AG04450 (cell line): Measurements from ENCODE around the gene CYP1A2. TPM values are rescaled to one million over a fixed set of nuclear protein-coding genes. Genes with fewer than 3 reads are reported as not detected.

Source experiments
- CTCF ChIA-PET: fragments of 300-600, 350-600 bp; formaldehyde crosslinking; extraction: SDS; loops from one replicate; lab custom pipeline; 2022; ENCODE audit warnings: antibody characterized with exemption, inconsistent platforms; lab: Charles Lee
- POLR2A ChIA-PET: fragments of 350-600 bp; formaldehyde crosslinking; extraction: SDS; loops from one replicate; lab custom pipeline; 2021; ENCODE audit warnings: antibody characterized with exemption, inconsistent platforms; lab: Yijun Ruan, JAX
- DNase-seq: peaks from one replicate; pipeline ENCODE4 v3.0.0-alpha.2; 2011; ENCODE audit warnings: low read depth, low spot score
- H3K27ac ChIP-seq: one replicate; pipeline ENCODE4 v1.5.1; 2012; ENCODE audit warnings: low read depth, low read length, control low read depth
- H3K27me3 ChIP-seq: one replicate; pipeline ENCODE4 v1.6.0; 2012; ENCODE audit warnings: low read length; ENCODE audit not compliant: control insufficient read depth, insufficient read depth
- H3K4me3 ChIP-seq: 2 replicates; pipeline ENCODE4 v1.5.1; 2011; ENCODE audit warnings: mild to moderate bottlenecking, low read depth, low read length, control low read depth
- H3K9me3 ChIP-seq: 2 replicates; pipeline ENCODE4 v1.5.1; 2012; ENCODE audit warnings: low read length; ENCODE audit not compliant: control insufficient read depth, insufficient read depth
- polyA plus RNA-seq: library from polyadenylated mRNA; depleted of rRNA; stranded (reverse); fragments of >200 nt; gene quantifications from 2 replicates; pipeline ENCODE4 v1.2.3, GENCODE V29; 2011
- TF ChIP-seq, protein P1 (sequence below): IDR thresholded peaks from 2 replicates; pipeline ENCODE4 v1.5.1; 2011; ENCODE audit warnings: low read depth, low read length, control low read depth, inconsistent platforms

CYP1A2 gene
- polyA plus RNA-seq, 1 experiment = not detected

DNA sequence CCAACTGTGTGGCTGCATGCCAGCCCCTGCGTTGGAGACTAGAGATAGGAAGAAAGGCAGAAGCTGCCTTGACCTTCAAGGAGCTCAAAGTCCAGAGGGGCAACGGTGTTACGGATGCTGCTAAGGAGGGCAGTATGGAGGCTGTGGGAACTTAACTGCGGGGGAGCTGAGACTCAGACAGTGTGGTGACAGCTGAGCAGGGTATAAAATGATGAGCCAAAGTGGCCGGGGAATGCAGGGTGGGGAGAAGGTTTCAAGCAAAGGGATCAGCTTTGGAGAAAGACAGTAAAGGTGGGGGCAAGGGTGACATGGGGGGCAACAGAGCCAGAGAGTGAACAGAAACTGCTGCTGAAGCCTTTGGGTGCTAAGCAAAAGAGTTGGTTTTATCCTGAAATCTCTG lies 6.2 kb upstream of the CYP1A2 start:
- Histone ChIP-seq H3K27ac (no peak overlapping the region), H3K9me3 (peaks cover 5% of the 10 kb centered on the region; the same call in 1 of the 2 replicates), H3K27me3 (peaks cover 10% of the 10 kb centered on the region), H3K4me3 (no peak overlapping the region)
- TF ChIP-seq, protein P1, sequence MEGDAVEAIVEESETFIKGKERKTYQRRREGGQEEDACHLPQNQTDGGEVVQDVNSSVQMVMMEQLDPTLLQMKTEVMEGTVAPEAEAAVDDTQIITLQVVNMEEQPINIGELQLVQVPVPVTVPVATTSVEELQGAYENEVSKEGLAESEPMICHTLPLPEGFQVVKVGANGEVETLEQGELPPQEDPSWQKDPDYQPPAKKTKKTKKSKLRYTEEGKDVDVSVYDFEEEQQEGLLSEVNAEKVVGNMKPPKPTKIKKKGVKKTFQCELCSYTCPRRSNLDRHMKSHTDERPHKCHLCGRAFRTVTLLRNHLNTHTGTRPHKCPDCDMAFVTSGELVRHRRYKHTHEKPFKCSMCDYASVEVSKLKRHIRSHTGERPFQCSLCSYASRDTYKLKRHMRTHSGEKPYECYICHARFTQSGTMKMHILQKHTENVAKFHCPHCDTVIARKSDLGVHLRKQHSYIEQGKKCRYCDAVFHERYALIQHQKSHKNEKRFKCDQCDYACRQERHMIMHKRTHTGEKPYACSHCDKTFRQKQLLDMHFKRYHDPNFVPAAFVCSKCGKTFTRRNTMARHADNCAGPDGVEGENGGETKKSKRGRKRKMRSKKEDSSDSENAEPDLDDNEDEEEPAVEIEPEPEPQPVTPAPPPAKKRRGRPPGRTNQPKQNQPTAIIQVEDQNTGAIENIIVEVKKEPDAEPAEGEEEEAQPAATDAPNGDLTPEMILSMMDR = no peak
- no peak for DNase-seq
- ChIA-PET CTCF (interaction anchor here (0.6 kb wide), 1 partner anchor 46 kb away, joined by 3 read pairs; no protein-coding TSS in a partner anchor), POLR2A (no interaction called here)

DNA sequence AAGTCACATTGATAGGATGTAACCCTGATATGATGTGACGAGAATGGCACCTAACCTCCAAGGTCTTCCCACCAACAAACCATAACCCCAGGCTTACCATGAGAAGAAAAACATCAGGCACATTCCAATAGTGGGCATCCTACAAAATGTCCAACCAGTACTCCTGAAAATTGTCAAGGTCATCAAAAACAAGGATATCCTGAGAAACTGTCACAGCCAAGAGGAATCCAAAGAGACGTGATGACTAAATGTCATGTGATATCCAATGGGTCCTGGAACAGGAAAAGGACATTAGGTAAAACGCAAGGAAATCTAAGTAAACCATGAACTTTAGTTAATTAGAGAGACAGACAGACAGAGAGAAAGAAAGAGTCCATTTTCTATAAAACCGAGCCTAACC lies 2.3 kb upstream of the CYP1A2 start:
- CTCF ChIA-PET = interaction anchor here (0.7 kb wide), 1 partner anchor 25 kb away, joined by 3 read pairs; no protein-coding TSS in a partner anchor
- POLR2A ChIA-PET = no interaction called here
- no peak overlapping the region for H3K27ac ChIP-seq

DNA sequence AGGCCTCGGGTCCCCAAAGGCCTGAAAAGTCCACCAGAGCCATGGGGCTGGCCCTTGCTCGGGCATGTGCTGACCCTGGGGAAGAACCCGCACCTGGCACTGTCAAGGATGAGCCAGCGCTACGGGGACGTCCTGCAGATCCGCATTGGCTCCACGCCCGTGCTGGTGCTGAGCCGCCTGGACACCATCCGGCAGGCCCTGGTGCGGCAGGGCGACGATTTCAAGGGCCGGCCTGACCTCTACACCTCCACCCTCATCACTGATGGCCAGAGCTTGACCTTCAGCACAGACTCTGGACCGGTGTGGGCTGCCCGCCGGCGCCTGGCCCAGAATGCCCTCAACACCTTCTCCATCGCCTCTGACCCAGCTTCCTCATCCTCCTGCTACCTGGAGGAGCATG lies 1.2 kb downstream of the CYP1A2 start:
- TF ChIP-seq, protein P1 = no peak
- Histone ChIP-seq H3K9me3 (no peaks in the 10 kb centered on the region; the same call in 1 of the 2 replicates), H3K27ac (no peak overlapping the region), H3K27me3 (peaks cover 35% of the 10 kb centered on the region), H3K4me3 (no peak overlapping the region)
- DNase-seq = no peak
- ChIA-PET CTCF (interaction anchor here (0.7 to 1.3 kb wide), 4 partner anchors 18 to 714 kb away, joined by 3 to 4 read pairs (median 3); no protein-coding TSS in a partner anchor), POLR2A (no interaction called here)

More for the DNA sequence above, 2.3 kb upstream of the CYP1A2 start:
- Histone ChIP-seq H3K27me3 (peaks cover 15% of the 10 kb centered on the region), H3K4me3 (no peak overlapping the region), H3K9me3 (peaks cover 5% of the 10 kb centered on the region)
- no peak for DNase-seq
- TF ChIP-seq, protein P1 = no peak

DNA sequence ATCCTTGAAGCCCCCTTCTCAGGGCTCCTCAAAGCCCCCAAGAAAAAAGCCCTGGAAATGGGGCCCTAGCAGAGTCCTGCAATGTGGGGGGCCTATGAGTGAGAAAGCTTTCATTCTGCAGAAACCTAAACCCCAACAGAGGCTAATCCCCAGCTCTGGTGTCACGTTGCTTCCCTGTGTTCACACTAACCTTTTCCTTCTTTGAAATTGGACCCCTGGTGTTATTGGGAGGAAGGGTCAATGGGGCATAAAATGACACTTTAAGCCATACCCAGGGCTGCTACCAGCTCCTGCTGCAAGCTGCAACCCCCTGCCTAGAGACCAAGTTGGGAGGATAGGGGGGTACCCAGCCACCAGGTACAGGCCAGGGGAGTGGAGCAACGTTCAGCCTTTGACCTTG lies 2.1 kb downstream of the CYP1A2 start:
- DNase-seq = no peak
- CTCF ChIA-PET = interaction anchor here (0.9 to 1.3 kb wide), 2 partner anchors 17 to 18 kb away, joined by 3 to 4 read pairs; no protein-coding TSS in a partner anchor
- POLR2A ChIA-PET = no interaction called here

DNA sequence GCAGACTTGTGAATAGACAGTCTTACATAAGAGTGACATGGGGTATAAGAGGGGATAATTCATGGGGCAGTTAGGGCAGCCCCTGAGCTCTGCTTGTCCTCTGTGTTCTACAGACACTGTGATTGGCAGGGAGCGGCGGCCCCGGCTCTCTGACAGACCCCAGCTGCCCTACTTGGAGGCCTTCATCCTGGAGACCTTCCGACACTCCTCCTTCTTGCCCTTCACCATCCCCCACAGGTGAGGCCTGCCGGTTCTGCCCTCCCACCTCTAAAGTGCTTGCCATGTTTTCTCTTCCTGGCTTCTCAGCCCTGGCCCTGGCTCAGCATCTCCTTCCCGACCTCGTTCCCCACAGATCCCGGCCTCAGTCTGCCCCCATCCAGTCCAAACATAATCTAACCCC lies 3.4 kb downstream of the CYP1A2 start:
- Histone ChIP-seq H3K27me3 (peaks cover 38% of the 10 kb centered on the region), H3K9me3 (no peaks in the 10 kb centered on the region; the same call in 1 of the 2 replicates), H3K4me3 (no peak overlapping the region), H3K27ac (no peak overlapping the region)
- POLR2A ChIA-PET = no interaction called here
- CTCF ChIA-PET = interaction anchor here (0.8 to 1.0 kb wide), 2 partner anchors 118 to 120 kb away, joined by 4 read pairs; no protein-coding TSS in a partner anchor
- no peak for DNase-seq
- TF ChIP-seq, protein P1 = no peak

More for the DNA sequence above, 2.1 kb downstream of the CYP1A2 start:
- Histone ChIP-seq H3K4me3 (no peak overlapping the region), H3K27ac (no peak overlapping the region), H3K9me3 (no peaks in the 10 kb centered on the region; the same call in 1 of the 2 replicates), H3K27me3 (peaks cover 35% of the 10 kb centered on the region)
- TF ChIP-seq, protein P1 = no peak
